ENCODE results near the gene DLG2.

- TF ChIP-seq CTCF (IDR thresholded peaks at IDR 0.05): no peak
- TF ChIP-seq EP300 (IDR thresholded peaks at IDR 0.05): no peak
- TF ChIP-seq POLR2A (IDR thresholded peaks at IDR 0.05; ENCODE audit: low read depth): no peak
These were observed 1686.1 kb downstream of the DLG2 start for GRCh38 chr11:83941050-83941449.
